ENCODE measurements around the gene MAP3K3. TPM values are rescaled to one million over a fixed set of nuclear protein-coding genes. Genes with fewer than 3 reads are reported as not detected.
"Not testable (repeated sequence)": the region's sequence is repeated elsewhere in the genome, so short reads cannot be mapped to it uniquely, and the experiment has no call there.

The MAP3K3 gene
- total RNA-seq, 4 donors from 2014 or later: 47.0 to 89.8 (median 53.7) TPM

DNA sequence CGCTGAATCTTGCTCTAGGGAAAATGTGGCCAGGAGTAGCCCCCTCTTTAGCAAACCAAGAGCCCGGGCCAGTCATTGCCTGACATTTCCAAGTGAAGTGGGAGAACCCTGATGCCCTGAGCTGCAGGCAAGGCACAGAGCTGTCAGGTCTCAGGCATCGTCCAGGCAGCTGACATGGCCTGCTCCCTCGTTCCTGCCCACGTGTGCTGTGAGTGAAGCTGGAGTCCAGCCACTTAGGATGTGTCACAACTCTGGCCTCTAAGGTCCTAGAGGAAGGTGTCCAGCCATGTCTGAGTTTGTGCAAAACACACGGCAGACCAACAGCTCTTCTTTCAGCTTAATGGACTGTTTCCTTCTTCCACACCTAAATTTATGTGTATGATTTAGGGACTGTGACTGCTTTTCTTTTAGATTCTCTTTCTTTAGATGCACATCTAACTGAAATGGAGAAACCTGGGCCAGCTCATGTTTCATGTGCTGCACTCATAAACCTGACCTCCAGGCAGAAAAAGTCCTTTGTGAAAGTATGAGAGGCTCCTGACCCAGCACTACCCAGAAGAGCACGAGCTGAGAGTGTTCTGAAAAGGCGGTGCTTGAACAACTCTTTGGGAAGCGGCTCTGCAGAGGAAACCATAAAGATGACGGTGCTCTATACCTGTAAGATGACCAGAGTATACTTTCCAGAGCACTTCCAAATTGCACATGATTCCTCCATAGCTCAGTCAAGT lies 92.5 kb downstream of the MAP3K3 start:
- DNase-seq (ENCODE audit: low spot score): no peak
- ATAC-seq (ENCODE audit: low FRiP score): no peak
- TF ChIP-seq, protein P1, sequence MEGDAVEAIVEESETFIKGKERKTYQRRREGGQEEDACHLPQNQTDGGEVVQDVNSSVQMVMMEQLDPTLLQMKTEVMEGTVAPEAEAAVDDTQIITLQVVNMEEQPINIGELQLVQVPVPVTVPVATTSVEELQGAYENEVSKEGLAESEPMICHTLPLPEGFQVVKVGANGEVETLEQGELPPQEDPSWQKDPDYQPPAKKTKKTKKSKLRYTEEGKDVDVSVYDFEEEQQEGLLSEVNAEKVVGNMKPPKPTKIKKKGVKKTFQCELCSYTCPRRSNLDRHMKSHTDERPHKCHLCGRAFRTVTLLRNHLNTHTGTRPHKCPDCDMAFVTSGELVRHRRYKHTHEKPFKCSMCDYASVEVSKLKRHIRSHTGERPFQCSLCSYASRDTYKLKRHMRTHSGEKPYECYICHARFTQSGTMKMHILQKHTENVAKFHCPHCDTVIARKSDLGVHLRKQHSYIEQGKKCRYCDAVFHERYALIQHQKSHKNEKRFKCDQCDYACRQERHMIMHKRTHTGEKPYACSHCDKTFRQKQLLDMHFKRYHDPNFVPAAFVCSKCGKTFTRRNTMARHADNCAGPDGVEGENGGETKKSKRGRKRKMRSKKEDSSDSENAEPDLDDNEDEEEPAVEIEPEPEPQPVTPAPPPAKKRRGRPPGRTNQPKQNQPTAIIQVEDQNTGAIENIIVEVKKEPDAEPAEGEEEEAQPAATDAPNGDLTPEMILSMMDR (IDR thresholded peaks at IDR 0.05): no peak

DNA sequence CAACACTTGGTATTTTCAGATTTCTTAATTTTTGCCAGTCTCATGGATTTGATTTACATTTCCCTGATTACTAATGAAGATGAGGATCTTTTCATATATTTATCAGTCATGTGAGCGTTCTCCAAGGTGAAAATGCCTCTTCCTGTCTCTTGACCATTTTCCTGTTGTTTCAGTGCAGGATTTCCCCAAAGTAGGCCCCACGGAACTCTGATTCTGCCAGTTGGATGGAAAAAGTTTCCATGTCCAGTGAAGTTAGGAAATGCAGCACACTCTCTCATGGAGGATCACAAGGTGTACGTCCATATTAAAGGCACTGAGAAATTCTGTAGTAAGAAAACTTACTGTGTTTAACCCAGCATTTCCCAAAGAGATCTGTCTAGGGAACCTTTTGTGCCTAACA lies 94.2 kb downstream of the MAP3K3 start:
- no peak for ATAC-seq (ENCODE audit: low FRiP score)
- TF ChIP-seq, protein P1 (IDR thresholded peaks at IDR 0.05): no peak
- no peak for DNase-seq (ENCODE audit: low spot score)

DNA sequence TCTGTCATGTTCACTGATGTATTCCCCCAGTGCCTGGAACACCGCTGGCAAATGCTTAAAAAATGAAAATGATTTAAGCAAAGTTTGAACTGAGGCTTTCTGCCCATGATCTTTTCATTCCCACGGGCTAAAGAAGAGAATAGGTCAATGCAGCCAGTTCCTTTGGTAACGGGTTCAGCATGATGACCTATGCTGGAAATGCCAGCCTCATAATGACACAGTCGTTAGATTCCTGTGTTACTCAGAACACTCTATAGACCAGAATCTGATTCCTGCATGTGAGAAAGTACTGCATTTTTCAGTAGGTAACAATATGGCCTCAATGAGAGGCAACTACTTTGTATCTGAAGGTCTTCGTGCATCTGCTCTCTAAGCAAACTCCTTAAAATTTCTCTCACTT lies 96.8 kb downstream of the MAP3K3 start:
- TF ChIP-seq, protein P1 (IDR thresholded peaks at IDR 0.05): no peak
- DNase-seq (ENCODE audit: low spot score) (no peak), ATAC-seq (ENCODE audit: low FRiP score) (no peak)

DNA sequence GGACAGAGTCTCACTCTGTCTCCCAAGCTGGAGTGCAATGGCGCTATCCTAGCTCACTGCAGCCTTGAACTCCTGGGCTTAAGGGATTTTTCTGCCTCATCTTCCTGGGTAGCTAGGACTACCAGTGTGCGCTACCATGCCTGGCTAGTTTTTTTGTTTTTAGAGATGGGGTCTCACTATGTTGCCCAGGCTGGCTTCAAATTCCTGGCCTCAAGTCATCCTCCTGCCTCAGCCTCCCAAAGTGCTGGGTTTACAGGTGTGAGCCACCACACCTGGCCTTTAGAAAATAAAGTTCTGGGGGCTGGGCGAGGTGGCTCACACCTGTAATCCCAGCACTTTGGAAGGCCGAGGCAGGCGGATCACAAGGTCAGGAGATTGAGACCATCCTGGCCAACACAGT lies 98.0 kb downstream of the MAP3K3 start:
- DNase-seq (ENCODE audit: low spot score); ATAC-seq (ENCODE audit: low FRiP score): not testable (repeated sequence)

DNA sequence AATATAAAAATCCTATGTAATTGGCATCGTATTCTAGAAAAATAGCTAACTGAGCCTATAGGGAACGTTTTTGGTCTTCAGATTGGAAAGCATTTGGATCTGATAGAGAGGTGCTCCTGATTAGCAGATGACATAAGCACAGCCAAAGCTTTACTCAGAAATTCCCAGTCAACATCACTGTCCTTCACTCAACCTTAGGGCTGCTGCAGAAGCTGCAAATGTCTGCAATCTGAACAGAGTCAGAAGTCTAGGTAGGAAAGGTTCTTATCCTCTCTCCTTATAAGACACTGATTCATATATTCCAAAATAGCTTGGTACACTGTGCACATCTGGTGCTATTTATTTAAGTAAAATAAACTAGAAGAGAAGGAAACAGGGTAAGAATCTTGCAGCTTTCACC lies 100.2 kb downstream of the MAP3K3 start:
- TF ChIP-seq, protein P1 (IDR thresholded peaks at IDR 0.05): no peak
- ATAC-seq (ENCODE audit: low FRiP score): no peak

DNA sequence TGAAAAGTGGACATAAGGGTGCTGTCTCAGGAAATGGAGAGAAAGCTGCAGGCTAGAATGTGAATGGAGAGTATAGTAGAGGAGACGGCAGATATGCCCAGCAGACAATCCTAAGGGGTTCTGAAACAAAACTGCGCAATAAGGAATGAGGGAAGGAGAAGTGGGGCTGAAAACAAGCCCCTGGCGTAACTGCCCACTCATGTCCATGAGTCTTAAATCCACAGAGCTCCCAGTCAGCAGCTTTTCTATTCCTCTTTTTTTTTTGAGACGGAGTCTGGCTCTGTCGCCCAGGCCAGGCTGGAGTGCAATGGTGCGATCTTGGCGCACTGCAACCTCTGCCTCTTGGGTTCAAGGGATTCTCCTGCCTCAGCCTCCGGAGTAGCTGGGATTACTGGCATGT lies 113.5 kb downstream of the MAP3K3 start:
- DNase-seq (ENCODE audit: low spot score) (no peak), ATAC-seq (ENCODE audit: low FRiP score) (no peak)
- TF ChIP-seq, protein P1 (IDR thresholded peaks at IDR 0.05): no peak

More for the DNA sequence above, 100.2 kb downstream of the MAP3K3 start:
- no peak for DNase-seq (ENCODE audit: low spot score)

DNA sequence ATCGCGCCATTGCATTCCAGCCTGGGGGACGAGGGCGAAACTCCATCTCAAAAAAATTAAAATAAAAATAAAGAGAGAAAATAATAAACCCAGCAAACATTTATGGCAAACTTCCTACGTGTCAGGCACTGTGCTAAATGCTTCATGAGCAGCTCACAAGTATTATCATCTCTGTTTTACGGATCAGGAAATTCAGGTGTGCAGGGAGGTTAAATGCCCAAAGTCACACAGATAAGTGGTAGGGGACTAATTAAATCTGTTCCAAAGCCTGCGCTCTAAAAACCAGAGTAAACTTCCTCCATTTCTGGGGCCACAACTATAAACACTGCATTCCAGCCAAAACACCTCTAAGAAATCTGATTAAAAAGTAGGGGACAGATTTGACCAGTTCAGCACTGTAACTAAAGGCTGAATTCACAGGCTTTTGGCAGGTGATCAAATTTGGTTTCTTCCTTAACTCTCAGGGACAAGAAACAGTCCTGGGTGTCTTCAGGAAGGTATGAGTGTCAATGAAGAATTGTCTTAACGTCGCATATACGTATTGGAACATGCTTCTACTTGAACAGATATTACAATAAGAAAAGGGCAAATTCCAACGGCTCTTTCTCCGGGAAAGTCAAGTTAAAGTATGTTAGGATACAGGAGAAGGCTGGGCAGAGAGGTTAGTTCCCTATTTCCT lies 118.4 kb downstream of the MAP3K3 start:
- TF ChIP-seq, protein P1 (IDR thresholded peaks at IDR 0.05): no peak
- no peak for DNase-seq (ENCODE audit: low spot score)
- ATAC-seq (ENCODE audit: low FRiP score): no peak

Measured in omental fat pad (tissue), 4 donors.